ENCODE measurements around the gene VSTM4.

DNA sequence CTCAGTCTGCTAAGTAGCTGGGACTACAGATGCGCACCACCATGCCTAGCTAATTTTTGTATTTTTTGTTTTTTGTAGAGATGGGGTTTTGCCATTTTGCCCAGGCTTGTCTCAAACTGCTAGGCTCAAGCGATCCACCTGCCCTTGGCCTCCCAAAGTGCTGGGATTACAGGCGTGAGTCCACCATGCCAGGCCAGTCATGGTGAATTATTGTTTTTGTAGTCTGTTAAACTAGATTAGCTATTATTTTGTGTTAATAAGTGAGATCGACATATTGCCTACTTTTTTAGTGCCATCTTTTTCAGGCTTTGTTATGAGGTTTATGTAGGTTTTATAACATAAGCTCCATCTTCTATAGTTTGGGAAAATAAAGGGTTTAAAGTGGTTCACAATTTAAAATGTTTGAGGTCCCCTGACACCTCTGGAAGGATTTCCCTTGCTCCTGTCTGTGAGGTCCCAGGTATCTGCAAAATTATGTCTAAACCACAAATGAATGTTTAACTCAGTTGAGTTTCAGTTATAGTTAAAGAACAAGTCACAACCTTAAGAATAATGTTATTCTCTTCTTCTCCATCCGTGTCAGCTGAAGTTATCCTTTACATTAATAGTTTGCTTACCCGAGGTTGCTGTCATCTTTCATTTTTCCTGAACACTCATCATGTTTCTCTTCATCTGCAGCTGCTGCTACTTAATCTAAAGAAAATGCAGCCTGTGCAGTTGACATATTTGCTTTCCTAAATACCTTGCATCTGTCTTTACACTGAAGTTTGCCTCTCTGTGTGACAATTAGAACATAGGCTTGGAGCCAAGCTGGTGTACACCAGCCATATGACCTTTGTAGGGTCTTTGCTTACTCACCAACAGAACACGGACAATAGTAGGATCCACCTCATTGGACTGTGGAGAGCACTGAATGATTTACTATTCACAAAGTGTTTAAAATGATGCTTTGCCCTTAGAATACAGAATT, 8.9 kb upstream of the VSTM4 start:
- TF ChIP-seq, protein P1, sequence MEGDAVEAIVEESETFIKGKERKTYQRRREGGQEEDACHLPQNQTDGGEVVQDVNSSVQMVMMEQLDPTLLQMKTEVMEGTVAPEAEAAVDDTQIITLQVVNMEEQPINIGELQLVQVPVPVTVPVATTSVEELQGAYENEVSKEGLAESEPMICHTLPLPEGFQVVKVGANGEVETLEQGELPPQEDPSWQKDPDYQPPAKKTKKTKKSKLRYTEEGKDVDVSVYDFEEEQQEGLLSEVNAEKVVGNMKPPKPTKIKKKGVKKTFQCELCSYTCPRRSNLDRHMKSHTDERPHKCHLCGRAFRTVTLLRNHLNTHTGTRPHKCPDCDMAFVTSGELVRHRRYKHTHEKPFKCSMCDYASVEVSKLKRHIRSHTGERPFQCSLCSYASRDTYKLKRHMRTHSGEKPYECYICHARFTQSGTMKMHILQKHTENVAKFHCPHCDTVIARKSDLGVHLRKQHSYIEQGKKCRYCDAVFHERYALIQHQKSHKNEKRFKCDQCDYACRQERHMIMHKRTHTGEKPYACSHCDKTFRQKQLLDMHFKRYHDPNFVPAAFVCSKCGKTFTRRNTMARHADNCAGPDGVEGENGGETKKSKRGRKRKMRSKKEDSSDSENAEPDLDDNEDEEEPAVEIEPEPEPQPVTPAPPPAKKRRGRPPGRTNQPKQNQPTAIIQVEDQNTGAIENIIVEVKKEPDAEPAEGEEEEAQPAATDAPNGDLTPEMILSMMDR (conservative IDR thresholded peaks at IDR 0.05), result no peak
- no peak for TF ChIP-seq EZH2 (IDR thresholded peaks at IDR 0.05; ENCODE audit: low read depth)

Data from PC-9 (cell line).